Brain microvascular endothelial cell (primary cell): ENCODE data around the gene KIAA1328.

ENCODE experiments used
- DNase-seq: peaks from one replicate; pipeline ENCODE4 v3.0.0-alpha.2; 2020
- H3K27ac ChIP-seq: fragments of 250-450 bp; sonication (Bioruptor Pico); 2 replicates; pipeline ENCODE4 v1.5.1; 2020; ENCODE audit warnings: mild to moderate bottlenecking, moderate library complexity
- H3K27me3 ChIP-seq: fragments of 250-450 bp; sonication (Bioruptor Pico); replicated peaks from 2 replicates; pipeline ENCODE4 v1.5.1; 2020; ENCODE audit warnings: mild to moderate bottlenecking
- H3K36me3 ChIP-seq: fragments of 250-450 bp; sonication (Bioruptor Pico); replicated peaks from 2 replicates; pipeline ENCODE4 v1.5.1; 2020; ENCODE audit warnings: mild to moderate bottlenecking
- H3K4me3 ChIP-seq: 2 replicates; pipeline ENCODE4 v1.5.1; 2011; ENCODE audit warnings: low read depth, mild to moderate bottlenecking, control low read depth, low read length, moderate library complexity
- CTCF ChIP-seq: IDR thresholded peaks from 2 replicates; pipeline ENCODE4 v1.5.1; 2011; ENCODE audit warnings: low read depth, mild to moderate bottlenecking, moderate library complexity, low read length, control low read depth, inconsistent platforms; ENCODE audit errors: missing control alignments
- in situ Hi-C: cut with HindIII; loops from 2 replicates; pipeline ENCODE4 v1.10.0; 2017; ENCODE audit warnings: low sequenced_read_pairs, low pct_ligation_motif_present

Gene KIAA1328

GRCh38 chr18:36850527-36851201, 21.7 kb downstream of the KIAA1328 start:
- in situ Hi-C loops, result no loop called here
- Histone ChIP-seq H3K27ac (peak overlapping the region; percentile 23), H3K27me3 (no peaks in the 10 kb centered on the region), H3K36me3 (no peaks in the 10 kb centered on the region), H3K4me3 (no peak overlapping the region)
- no peak for TF ChIP-seq CTCF
- peak; percentile 94 for DNase-seq

GRCh38 chr18:36851202-36851590, 22.3 kb downstream of the KIAA1328 start:
- TF ChIP-seq CTCF, result no peak
- H3K27ac ChIP-seq, result no peak overlapping the region
- no peak for DNase-seq
- no peaks in the 10 kb centered on the region for H3K36me3 ChIP-seq
- no peak overlapping the region for H3K4me3 ChIP-seq
- in situ Hi-C loops, result no loop called here
- no peaks in the 10 kb centered on the region for H3K27me3 ChIP-seq

- no peak for TF ChIP-seq CTCF
- Histone ChIP-seq H3K27ac (no peak overlapping the region), H3K27me3 (no peaks in the 10 kb centered on the region), H3K4me3 (no peak overlapping the region), H3K36me3 (no peaks in the 10 kb centered on the region)
- in situ Hi-C loops, result no loop called here
- DNase-seq, result no peak
Observed at GRCh38 chr18:36856815-36857214, 27.9 kb downstream of the KIAA1328 start.

- TF ChIP-seq CTCF, result no peak
- H3K27ac ChIP-seq, result no peak overlapping the region
- no peak overlapping the region for H3K4me3 ChIP-seq
- H3K27me3 ChIP-seq, result no peaks in the 10 kb centered on the region
- in situ Hi-C loops, result no loop called here
- no peaks in the 10 kb centered on the region for H3K36me3 ChIP-seq
- DNase-seq, result no peak
Observed at GRCh38 chr18:36862182-36862581, 33.3 kb downstream of the KIAA1328 start.

- Histone ChIP-seq H3K36me3 (no peaks in the 10 kb centered on the region), H3K27ac (no peak overlapping the region), H3K27me3 (no peaks in the 10 kb centered on the region), H3K4me3 (no peak overlapping the region)
- TF ChIP-seq CTCF, result no peak
- in situ Hi-C loops, result no loop called here
- no peak for DNase-seq
Observed at GRCh38 chr18:36867056-36867455, 38.1 kb downstream of the KIAA1328 start.

- H3K27me3 ChIP-seq, result no peaks in the 10 kb centered on the region
- no peak overlapping the region for H3K27ac ChIP-seq
- no peaks in the 10 kb centered on the region for H3K36me3 ChIP-seq
- in situ Hi-C loops, result no loop called here
- DNase-seq, result no peak
- no peak overlapping the region for H3K4me3 ChIP-seq
- no peak for TF ChIP-seq CTCF
Observed at GRCh38 chr18:36871801-36872200, 42.9 kb downstream of the KIAA1328 start.
